ENCODE results near the gene TRIM68.

TRIM68 gene

GRCh38 chr11:4645974-4646373 is 37.9 kb upstream of the TRIM68 start:
- no peaks in the 10 kb centered on the region for H3K79me2 ChIP-seq (ENCODE audit: insufficient read depth, low read length)

GRCh38 chr11:4644233-4644632 is 36.2 kb upstream of the TRIM68 start:
- Histone ChIP-seq H3K79me2 (ENCODE audit: insufficient read depth, low read length) (no peaks in the 10 kb centered on the region), H2AFZ (ENCODE audit: low read length) (no peak overlapping the region), H3K27me3 (ENCODE audit: insufficient read depth, low read length, poor library complexity, severe bottlenecking) (no peaks in the 10 kb centered on the region), H3K9me2 (replicated peaks; ENCODE audit: low read depth, low read length) (no peaks in the 10 kb centered on the region), H3K4me2 (ENCODE audit: low read depth, low read length, poor library complexity, severe bottlenecking) (no peak overlapping the region), H3K9me3 (ENCODE audit: insufficient read depth, low read depth, low read length) (no peaks in the 10 kb centered on the region), H3F3A (ENCODE audit: low read depth) (no peaks in the 10 kb centered on the region), H3K4me1 (ENCODE audit: insufficient read depth, low read length, poor library complexity, severe bottlenecking) (no peaks in the 10 kb centered on the region), H3K9ac (ENCODE audit: low read depth, low read length, poor library complexity, severe bottlenecking) (no peak overlapping the region), H3K36me3 (ENCODE audit: insufficient read depth, low read length) (no peaks in the 10 kb centered on the region), H4K20me1 (ENCODE audit: insufficient read depth, low read length, poor library complexity, severe bottlenecking) (no peaks in the 10 kb centered on the region), H3K4me3 (ENCODE audit: low read length, poor library complexity, severe bottlenecking) (no peak overlapping the region)
- no peak for TF ChIP-seq EZH2phosphoT487 (IDR thresholded peaks at IDR 0.05; ENCODE audit: borderline replicate concordance)
- TF ChIP-seq CTCF (conservative IDR thresholded peaks at IDR 0.05; ENCODE audit: low read length), result no peak

More at GRCh38 chr11:4645974-4646373, 37.9 kb upstream of the TRIM68 start:
- no peak overlapping the region for H3K4me3 ChIP-seq (ENCODE audit: low read length, poor library complexity, severe bottlenecking)
- H2AFZ ChIP-seq (ENCODE audit: low read length), result no peak overlapping the region
- no peaks in the 10 kb centered on the region for H3F3A ChIP-seq (ENCODE audit: low read depth)
- no peaks in the 10 kb centered on the region for H4K20me1 ChIP-seq (ENCODE audit: insufficient read depth, low read length, poor library complexity, severe bottlenecking)
- no peaks in the 10 kb centered on the region for H3K36me3 ChIP-seq (ENCODE audit: insufficient read depth, low read length)
- H3K4me1 ChIP-seq (ENCODE audit: insufficient read depth, low read length, poor library complexity, severe bottlenecking), result no peaks in the 10 kb centered on the region
- TF ChIP-seq EZH2phosphoT487 (IDR thresholded peaks at IDR 0.05; ENCODE audit: borderline replicate concordance) (no peak), CTCF (conservative IDR thresholded peaks at IDR 0.05; ENCODE audit: low read length) (no peak)
- no peak overlapping the region for H3K4me2 ChIP-seq (ENCODE audit: low read depth, low read length, poor library complexity, severe bottlenecking)
- no peak overlapping the region for H3K9ac ChIP-seq (ENCODE audit: low read depth, low read length, poor library complexity, severe bottlenecking)
- H3K27me3 ChIP-seq (ENCODE audit: insufficient read depth, low read length, poor library complexity, severe bottlenecking), result no peaks in the 10 kb centered on the region
- no peaks in the 10 kb centered on the region for H3K9me2 ChIP-seq (replicated peaks; ENCODE audit: low read depth, low read length)
- H3K9me3 ChIP-seq (ENCODE audit: insufficient read depth, low read depth, low read length), result no peaks in the 10 kb centered on the region

- Histone ChIP-seq H4K20me1 (ENCODE audit: insufficient read depth, low read length, poor library complexity, severe bottlenecking) (no peaks in the 10 kb centered on the region), H3K79me2 (ENCODE audit: insufficient read depth, low read length) (no peaks in the 10 kb centered on the region), H3K4me2 (ENCODE audit: low read depth, low read length, poor library complexity, severe bottlenecking) (no peak within 1 kb of the TSS), H3K4me3 (ENCODE audit: low read length, poor library complexity, severe bottlenecking) (no peak within 1 kb of the TSS), H3K27me3 (ENCODE audit: insufficient read depth, low read length, poor library complexity, severe bottlenecking) (no peaks in the 10 kb centered on the region), H2AFZ (ENCODE audit: low read length) (no peak within 1 kb of the TSS), H3K4me1 (ENCODE audit: insufficient read depth, low read length, poor library complexity, severe bottlenecking) (no peaks in the 10 kb centered on the region), H3K9ac (ENCODE audit: low read depth, low read length, poor library complexity, severe bottlenecking) (no peak within 1 kb of the TSS), H3K9me2 (replicated peaks; ENCODE audit: low read depth, low read length) (no peaks in the 10 kb centered on the region), H3K9me3 (ENCODE audit: insufficient read depth, low read depth, low read length) (no peaks in the 10 kb centered on the region), H3K36me3 (ENCODE audit: insufficient read depth, low read length) (no peaks in the 10 kb centered on the region), H3F3A (ENCODE audit: low read depth) (no peaks in the 10 kb centered on the region)
- TF ChIP-seq CTCF (conservative IDR thresholded peaks at IDR 0.05; ENCODE audit: low read length) (no peak), EZH2phosphoT487 (IDR thresholded peaks at IDR 0.05; ENCODE audit: borderline replicate concordance) (no peak)
These were observed 35.7 kb upstream of the TRIM68 start, which contains the start of gene OR51E1 for GRCh38 chr11:4643682-4644081. Gene OR51E1, plus strand, starts transcription at chr11:4643982. Its CDS starts 8,545 bp downstream, at chr11:4652527.

Measured in Loucy (cell line).